PFSK-1 (cell line): ENCODE data around the gene KCNJ9.

Experiments
- POLR2AphosphoS5 ChIP-seq: IDR thresholded peaks from 2 replicates; pipeline ENCODE4 v1.6.1; 2012; ENCODE audit warnings: low read depth, mild to moderate bottlenecking, control low read depth, low read length, moderate library complexity
- TAF1 ChIP-seq: IDR thresholded peaks from 2 replicates; pipeline ENCODE4 v1.6.1; 2012; ENCODE audit warnings: low read length, control low read depth, borderline replicate concordance; ENCODE audit not compliant: insufficient read depth

GRCh38 chr1:160105155-160105554, 23.8 kb downstream of the KCNJ9 start:
- TF ChIP-seq TAF1 (no peak), POLR2AphosphoS5 (no peak)
